Measurements from ENCODE around the gene GLT1D1.

GRCh38 chr12:129005416-129005815 lies 152.1 kb downstream of the GLT1D1 start:
- TF ChIP-seq EZH2 (IDR thresholded peaks at IDR 0.05) (no peak), FOXP2 (optimal IDR thresholded peaks at IDR 0.05; ENCODE audit: control extremely low read depth, extremely low read length, insufficient read depth) (no peak)

All from SK-N-MC (cell line).